Uterus (tissue), 4 donors: Measurements from ENCODE around the gene NR6A1. TPM values are rescaled to one million over a fixed set of nuclear protein-coding genes. Genes with fewer than 3 reads are reported as not detected.

Experiments used
- DNase-seq, 2 donors: peaks; one replicate each; pipeline ENCODE4 v3.0.0-alpha.2; 2019 to 2020
- H3K27ac ChIP-seq, 2 donors: fragments of 200-600 bp; sonication (generic); 1 replicate in 1 of 2; 2 replicates in 1 of 2; pipeline ENCODE4 v1.5.1; 2016 to 2018
- H3K27me3 ChIP-seq, 2 donors: fragments of 200-600 bp; sonication (generic); one replicate each; pipeline ENCODE4 v1.5.1; 2018 to 2019; ENCODE audit warnings: control low read depth in 1 of 2
- H3K36me3 ChIP-seq, 2 donors: fragments of 200-600 bp; sonication (generic); one replicate each; pipeline ENCODE4 v1.5.1; 2019; ENCODE audit warnings: control low read depth in 1 of 2
- H3K4me1 ChIP-seq, 2 donors: fragments of 200-600 bp; sonication (generic); one replicate each; pipeline ENCODE4 v1.5.1; 2018 to 2019; ENCODE audit warnings: control low read depth in 1 of 2
- H3K4me3 ChIP-seq, 2 donors: fragments of 200-600 bp; sonication (generic); 1 replicate in 1 of 2; 2 replicates in 1 of 2; pipeline ENCODE4 v1.5.1; 2018 to 2019; ENCODE audit warnings: mild to moderate bottlenecking in 1 of 2
- H3K9me3 ChIP-seq, 2 donors: fragments of 200-600 bp; sonication (generic); one replicate each; pipeline ENCODE4 v1.5.1; 2019; ENCODE audit warnings: control low read depth in 1 of 2
- CTCF ChIP-seq, 4 experiments: fragments of 200-600 bp in 2 of 4; fragments of 450-650 bp in 2 of 4; sonication (generic) in 2 of 4; IDR thresholded peaks; one replicate each; pipeline ENCODE4 v1.5.1; 2016 to 2019; ENCODE audit warnings: antibody characterized with exemption in 4 of 4, mild to moderate bottlenecking in 2 of 4, moderate library complexity in 1 of 4
- POLR2A ChIP-seq, 2 donors: fragments of 450-650 bp; IDR thresholded peaks; one replicate each; pipeline ENCODE4 v1.6.1; 2016; ENCODE audit warnings: antibody characterized with exemption in 2 of 2, mild to moderate bottlenecking in 1 of 2, moderate library complexity in 1 of 2
- intact Hi-C: fragments of 100-400 bp; cut with DNase I; formaldehyde crosslinking; loops from one replicate; pipeline ENCODE4 v1.15.1; 2023; ENCODE audit warnings: low total_unique reads
- total RNA-seq, 4 donors: library from RNA; depleted of rRNA in 3 of 4; stranded (reverse); fragments of >200 nt in 3 of 4; gene quantifications; one replicate each; pipeline versions ENCODE4 v1.1.0 to v1.2.4, GENCODE V29; 2014 to 2023
- donor health status: DM: yes; HTN: yes; CAD: no.

The NR6A1 gene
- total RNA-seq, 4 donors from 2014 or later, result under 0.01 to 2.6 (median 1.3) TPM; not detected in 1

- TF ChIP-seq CTCF (IDR thresholded peaks at IDR 0.05) (no peak), POLR2A (IDR thresholded peaks at IDR 0.05) (no peak)
- no peak overlapping the region for H3K4me3 ChIP-seq
- intact Hi-C loops, result no loop called here
- H3K9me3 ChIP-seq, result no peaks in the 10 kb centered on the region
- peak overlapping the region; percentile 61 to 63 for H3K27ac ChIP-seq
- H3K4me1 ChIP-seq, result peaks cover 0 to 15% of the 10 kb centered on the region in 2 donors
- no peak for DNase-seq
- H3K36me3 ChIP-seq, result no peaks in the 10 kb centered on the region
- H3K27me3 ChIP-seq, result no peaks in the 10 kb centered on the region
Measured at GRCh38 chr9:124792257-124793014, 21.3 kb upstream of the NR6A1 start.

- peaks cover 0 to 15% of the 10 kb centered on the region in 2 donors for H3K4me1 ChIP-seq
- intact Hi-C loops, result no loop called here
- no peak overlapping the region for H3K4me3 ChIP-seq
- no peaks in the 10 kb centered on the region for H3K9me3 ChIP-seq
- H3K27ac ChIP-seq, result peak overlapping the region; percentile 23 to 39
- no peaks in the 10 kb centered on the region for H3K27me3 ChIP-seq
- TF ChIP-seq CTCF (IDR thresholded peaks at IDR 0.05) (no peak), POLR2A (IDR thresholded peaks at IDR 0.05) (no peak)
- no peak for DNase-seq
- H3K36me3 ChIP-seq, result no peaks in the 10 kb centered on the region
Measured at GRCh38 chr9:124790801-124791505, 19.8 kb upstream of the NR6A1 start.

GRCh38 chr9:124790301-124790700 lies 19.2 kb upstream of the NR6A1 start:
- Histone ChIP-seq H3K4me3 (no peak overlapping the region), H3K4me1 (peaks cover 0 to 15% of the 10 kb centered on the region in 2 donors), H3K36me3 (no peaks in the 10 kb centered on the region), H3K9me3 (no peaks in the 10 kb centered on the region), H3K27me3 (no peaks in the 10 kb centered on the region), H3K27ac (no peak overlapping the region)
- DNase-seq, result no peak
- TF ChIP-seq CTCF (IDR thresholded peaks at IDR 0.05) (no peak), POLR2A (IDR thresholded peaks at IDR 0.05) (no peak)
- intact Hi-C loops, result no loop called here

- H3K4me1 ChIP-seq, result peaks cover 0 to 15% of the 10 kb centered on the region in 2 donors
- intact Hi-C loops, result no loop called here
- no peaks in the 10 kb centered on the region for H3K9me3 ChIP-seq
Measured at GRCh38 chr9:124789531-124789930, 18.4 kb upstream of the NR6A1 start.

More at GRCh38 chr9:124789531-124789930, 18.4 kb upstream of the NR6A1 start:
- DNase-seq, result peak in 1 of 2 donors; percentile 8
- Histone ChIP-seq H3K27me3 (no peaks in the 10 kb centered on the region), H3K27ac (no peak overlapping the region), H3K4me3 (no peak overlapping the region), H3K36me3 (no peaks in the 10 kb centered on the region)
- TF ChIP-seq CTCF (IDR thresholded peaks at IDR 0.05) (no peak), POLR2A (IDR thresholded peaks at IDR 0.05) (no peak)
